GM10847 (cell line): Measurements from ENCODE around the gene CACNA2D3.

Experiments
- POLR2A ChIP-seq: IDR thresholded peaks from 2 replicates; pipeline ENCODE4 v1.6.1; 2011; ENCODE audit not compliant: insufficient read length; ENCODE audit errors: extremely low read depth

CACNA2D3 gene

DNA sequence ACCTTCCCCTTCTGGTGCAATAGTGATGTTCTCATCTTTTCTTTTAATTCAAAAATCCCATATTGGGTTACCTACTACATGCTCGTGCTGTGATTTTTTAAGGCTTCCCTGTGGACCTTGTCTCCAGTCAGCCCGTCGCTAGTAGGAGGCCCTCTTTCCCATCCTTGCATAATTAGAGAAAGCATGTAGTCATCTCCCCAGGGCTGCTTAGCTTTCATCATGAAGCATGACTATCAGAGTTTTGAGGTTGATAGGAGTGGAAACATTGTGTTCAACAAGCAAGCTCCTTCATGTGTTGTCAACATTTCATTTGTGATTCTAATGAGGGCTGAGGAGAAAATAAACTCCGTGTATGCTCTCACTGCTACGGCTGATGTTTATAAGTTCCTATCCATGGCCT is 814.2 kb downstream of the CACNA2D3 start:
- TF ChIP-seq POLR2A, result no peak

DNA sequence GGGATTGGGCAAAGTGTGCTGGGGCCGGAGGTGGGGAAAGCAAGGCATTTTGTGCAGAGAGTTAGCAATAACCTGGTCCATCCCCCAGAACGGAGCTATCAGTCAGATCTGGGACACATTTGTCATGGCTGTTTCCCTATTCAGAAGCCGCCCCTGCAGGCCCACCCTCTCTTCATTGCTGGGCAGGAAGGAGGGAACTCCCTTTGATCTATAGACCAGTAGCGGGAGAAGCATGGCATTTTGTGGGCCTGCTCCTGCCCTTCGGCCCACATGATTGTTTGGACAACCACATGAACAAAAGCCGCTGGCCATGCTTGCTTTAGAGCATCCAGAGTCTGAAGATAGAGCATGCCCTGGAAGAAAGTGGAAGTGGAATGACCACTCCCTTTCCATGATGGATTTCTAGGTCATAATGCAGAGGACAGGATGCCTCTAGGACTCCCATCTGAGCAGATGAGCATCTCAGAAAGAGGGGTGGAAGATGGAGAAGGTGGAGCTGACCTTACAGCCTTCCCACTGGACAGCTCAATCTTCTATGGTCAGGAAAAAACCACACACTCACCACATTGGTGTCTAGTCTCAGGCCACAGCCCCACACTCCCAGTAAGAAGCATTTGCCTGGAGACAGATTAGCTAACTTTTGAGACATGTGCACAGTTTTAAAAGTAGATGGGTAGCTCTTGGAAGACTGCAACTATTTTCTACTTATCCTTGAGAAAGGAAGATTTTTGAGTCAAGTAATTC is 817.4 kb downstream of the CACNA2D3 start:
- TF ChIP-seq POLR2A, result no peak

DNA sequence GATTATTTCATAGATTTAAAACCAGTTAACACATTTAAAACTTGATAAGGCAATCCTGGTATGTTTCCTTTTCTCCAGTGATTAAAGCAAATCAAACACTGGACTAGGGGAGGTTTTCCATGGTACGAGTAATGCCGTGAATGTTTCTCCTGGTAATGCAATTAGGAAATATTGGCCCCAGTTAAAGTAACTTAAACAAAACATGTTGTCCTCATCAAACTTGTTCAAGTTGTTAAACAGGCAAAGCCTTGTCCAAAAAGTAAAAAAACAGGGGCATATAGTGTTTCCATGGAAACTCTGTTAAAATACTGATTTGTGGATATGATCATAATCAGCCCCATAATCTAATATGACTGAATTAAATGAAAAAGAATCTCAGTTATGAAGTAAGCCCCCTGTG is 818.6 kb downstream of the CACNA2D3 start:
- TF ChIP-seq POLR2A, result no peak

DNA sequence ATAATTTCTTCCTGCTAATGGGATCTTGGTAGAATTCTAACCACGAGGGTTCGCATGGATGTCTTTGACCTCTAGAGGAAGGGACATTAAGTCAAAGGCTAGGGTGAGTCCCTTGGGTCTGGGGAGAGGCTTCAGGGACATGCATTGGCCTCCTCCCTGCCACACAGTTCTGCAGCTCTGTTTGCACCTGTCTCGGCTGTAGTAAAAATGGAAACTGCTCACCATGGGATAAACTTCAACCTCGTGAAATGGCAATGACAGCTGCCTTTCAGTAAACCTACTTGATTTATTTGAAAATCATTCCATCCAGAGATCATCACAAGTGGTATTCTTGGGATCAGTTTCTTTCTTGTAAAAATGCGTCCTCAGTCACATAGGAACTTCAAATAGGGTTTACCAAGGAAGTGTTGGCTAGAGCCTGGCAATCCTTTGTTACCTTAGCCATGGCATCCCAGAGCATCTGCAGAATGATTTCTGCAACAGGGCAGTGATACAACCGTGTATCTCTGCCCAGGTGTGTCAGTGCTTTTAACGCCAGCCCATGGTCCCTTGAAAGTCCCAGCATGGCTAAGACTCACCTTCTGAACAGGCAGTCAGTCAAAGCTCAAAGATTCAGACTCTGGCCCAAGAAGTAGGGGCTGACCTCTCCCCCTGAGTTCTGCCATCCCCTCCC is 819.5 kb downstream of the CACNA2D3 start:
- no peak for TF ChIP-seq POLR2A

DNA sequence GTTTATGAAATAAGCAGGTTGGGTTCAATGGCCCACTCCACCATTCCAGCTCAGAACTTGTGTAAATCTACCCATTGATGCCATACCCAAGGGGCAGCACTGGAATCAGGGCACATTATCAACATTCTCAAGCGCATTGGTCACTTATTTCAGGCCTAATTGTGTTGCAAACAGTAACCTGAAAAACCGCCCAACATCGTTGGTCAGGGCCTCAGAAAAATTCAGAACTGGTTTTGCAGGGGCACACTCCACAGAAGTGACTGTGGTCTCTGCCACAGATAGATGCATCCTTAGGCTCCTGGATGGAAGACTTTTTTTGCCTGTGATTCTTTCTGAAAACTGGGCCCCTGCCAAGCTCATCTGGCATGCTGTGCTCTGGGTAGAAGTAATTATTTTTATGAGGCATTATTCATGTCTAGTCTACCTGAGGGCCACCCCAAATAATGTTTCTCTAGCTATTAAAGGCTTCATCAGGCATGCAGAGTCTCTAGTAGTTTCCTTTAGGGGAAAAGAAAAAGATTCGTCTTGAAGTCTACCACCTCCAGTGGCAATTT is 827.2 kb downstream of the CACNA2D3 start:
- TF ChIP-seq POLR2A, result no peak

DNA sequence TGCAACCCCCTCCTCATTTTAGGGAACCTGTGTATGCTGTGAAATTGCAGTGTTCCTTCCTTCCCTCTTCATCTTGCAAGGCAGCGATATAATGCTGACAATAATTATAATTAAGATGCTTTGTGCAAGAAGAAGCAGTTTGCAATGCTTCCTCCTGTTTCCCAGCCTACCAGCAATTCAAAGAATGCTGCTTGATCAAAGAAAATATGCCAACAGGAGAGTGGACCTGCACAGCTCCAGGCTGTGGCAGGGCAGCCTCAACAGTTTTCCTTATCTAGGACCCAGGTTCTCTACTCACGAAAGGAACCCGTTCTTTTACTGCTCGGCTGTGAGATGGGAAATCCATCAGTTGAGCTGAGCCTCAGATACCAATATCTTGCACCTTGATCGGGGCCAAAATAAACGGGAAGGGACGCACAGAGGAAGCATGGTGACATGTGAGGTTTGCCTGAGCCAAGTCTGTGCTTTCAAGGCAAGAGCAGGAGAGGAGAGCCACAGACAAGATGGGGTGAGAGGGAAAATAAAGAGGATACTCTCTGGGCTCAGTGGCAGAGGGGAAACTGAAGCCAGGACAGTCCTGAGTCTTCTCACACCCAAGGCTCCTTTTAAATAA is 828.1 kb downstream of the CACNA2D3 start:
- no peak for TF ChIP-seq POLR2A

DNA sequence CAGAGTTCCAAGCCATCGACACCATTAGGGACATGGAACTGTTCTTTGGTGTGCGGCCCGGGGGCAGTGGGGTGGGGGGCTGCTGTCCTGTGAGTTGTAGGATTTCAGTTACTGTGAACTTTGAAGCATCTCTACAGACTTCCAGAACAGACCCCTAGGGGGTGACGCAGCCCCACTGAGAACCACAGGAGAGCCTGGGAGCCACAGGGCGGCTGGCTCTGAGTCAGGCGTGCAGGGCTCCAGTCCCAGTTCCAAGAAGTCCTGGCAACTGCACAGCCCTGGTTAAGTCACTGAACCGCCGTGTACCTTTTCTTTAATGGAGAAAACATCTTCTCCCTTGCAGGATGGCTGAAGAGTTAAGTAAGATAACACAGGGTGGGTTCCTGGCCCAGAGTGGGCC is 829.1 kb downstream of the CACNA2D3 start:
- TF ChIP-seq POLR2A, result no peak

DNA sequence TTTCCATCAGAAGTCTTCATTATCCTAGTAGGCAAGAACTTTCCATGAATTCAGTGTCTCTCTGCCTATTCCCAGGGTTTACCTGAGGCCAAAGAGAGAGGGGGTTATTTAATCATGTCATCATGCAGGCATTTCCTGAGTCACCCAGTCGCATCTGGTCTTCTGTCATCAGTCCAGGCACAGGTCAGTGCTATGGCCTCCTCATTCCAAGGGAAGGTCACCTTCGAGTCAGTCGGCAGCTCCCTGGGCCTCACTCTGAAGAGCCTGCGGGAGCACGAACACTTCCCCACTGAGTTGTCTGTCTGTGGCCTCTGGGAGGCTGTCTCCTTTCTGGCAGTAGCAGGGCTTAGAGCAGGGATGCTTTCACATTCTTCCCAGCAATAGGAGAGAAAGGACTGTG is 831.7 kb downstream of the CACNA2D3 start:
- TF ChIP-seq POLR2A, result no peak

DNA sequence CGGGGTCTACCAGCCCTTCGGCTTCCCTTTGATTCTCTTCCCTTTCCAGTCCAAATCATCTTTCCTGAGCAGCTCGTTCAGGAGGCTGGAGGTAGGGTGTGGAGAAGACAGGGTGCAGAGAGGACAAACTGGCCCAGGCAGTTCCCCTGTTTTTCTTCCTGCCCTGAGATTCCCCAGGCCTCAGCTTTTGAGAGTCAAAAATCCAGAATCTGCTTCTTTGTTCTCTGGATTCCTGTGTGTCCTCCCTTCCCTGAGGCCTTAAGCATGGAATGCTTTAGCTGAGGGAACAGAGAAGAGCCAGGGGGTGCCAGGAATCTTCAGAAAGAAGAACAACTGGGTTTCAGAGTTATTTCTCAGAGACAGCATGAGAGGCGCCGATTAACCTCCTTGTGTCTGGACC is 832.2 kb downstream of the CACNA2D3 start:
- TF ChIP-seq POLR2A, result no peak

DNA sequence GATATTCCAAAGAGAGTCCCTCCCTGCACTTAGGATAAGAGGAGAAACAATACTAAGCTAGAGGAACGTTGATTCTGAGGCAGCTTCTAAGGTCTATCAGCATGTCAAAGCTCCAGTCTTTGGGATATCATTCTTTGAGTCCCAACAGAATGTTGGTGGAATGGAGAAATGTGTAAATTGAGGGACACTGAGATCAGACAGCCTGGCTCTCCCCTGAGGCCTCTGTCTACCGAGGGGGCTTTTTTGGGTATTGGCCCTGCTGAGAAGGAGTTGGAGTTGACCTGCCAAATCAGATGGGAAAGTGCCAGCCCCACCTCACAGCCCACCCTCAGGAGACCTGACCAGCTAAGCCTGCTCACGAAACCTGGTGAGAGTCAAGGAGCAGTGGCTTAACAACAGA is 833.1 kb downstream of the CACNA2D3 start:
- no peak for TF ChIP-seq POLR2A

DNA sequence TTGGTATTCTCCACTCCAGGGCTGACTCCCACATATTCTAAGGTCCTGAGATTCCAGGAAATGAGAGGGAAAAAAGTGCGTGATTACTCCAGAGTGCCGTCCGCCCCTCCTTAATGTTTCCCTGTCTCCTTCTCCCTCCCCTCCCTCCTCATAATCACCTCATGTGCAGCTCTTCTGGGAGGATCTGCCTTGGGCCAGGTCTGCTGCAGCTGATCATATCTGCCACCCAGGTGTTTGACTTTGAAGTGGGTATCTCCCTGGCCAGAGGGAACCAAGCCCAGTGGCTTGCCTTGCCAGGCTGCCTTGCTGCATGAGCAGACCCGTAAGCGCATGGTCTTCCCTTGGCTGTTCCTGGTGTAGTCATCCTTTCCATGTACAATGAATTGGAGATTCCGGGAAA is 833.6 kb downstream of the CACNA2D3 start:
- no peak for TF ChIP-seq POLR2A

DNA sequence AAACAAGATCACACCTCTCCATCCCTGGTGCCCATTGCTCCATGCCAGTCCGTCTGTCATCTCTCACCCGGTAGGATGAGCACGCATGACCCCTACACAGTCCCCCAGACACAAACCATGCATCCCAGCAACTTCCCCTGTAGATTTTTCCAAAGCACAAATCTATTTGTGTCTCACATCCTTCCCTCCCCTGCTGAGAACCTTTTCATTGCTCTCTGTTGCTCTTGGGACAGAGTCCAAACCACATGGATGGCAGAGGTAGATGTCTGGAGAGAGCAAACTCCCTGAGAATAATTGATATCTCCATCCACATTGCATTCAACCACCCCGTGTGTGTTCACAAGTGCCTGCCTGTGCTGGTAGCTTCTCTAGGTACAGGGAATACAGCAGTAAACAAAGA is 835.4 kb downstream of the CACNA2D3 start:
- no peak for TF ChIP-seq POLR2A

DNA sequence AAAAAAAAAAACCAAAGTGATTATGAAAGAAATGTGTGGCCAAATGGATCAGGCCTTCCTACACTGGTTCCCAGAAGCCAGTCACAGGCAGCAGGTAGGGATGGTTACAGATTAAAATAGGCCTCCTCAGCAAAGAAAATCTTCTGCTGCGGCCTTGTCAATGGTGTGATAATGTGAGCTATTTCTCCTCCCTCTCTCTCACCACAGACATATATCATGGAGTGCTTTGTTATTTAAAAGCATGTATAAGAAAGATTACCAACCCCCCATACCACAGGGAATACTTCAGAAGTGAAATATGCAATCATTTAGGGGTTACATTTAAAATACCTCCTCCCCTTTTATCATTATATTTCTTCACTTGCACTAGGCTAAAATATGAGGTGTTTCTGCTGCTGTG is 837.7 kb downstream of the CACNA2D3 start:
- no peak for TF ChIP-seq POLR2A

DNA sequence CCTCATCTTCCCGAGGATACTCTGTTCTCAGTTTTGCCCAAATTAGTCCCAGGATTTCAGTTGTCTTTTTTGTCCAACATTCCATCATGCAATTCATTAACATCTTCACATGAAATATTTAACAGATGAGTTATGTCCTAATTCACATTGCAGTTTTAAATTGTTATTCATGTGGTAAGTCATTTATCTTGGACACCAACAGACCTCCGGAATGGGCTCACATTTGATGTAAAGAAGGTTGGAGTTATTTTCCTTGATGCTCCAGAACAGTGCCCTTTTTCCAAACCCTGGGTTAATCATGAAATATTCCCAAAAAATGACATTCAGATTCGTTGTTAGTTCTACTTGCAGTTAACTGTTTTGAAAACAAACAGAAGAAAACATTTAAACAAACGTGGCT is 838.3 kb downstream of the CACNA2D3 start:
- TF ChIP-seq POLR2A, result no peak

DNA sequence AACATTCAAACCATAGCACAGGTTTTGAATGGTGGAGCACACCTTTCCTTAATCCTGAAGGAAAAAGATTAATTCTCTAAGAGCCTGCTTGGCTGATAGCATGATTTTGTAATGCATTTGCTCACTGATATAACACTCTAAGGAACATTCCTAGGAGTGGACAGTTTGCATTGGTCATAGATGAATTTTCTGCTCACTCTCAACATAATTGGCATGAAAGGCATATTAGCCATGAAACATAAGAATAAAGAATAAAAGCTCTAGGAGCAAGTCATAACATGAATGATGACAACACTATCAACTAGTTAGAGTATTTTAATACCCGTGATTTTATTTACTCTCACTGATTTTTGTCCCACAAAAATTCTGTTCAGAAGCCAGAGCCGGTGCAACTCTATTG is 839.8 kb downstream of the CACNA2D3 start:
- TF ChIP-seq POLR2A, result no peak

DNA sequence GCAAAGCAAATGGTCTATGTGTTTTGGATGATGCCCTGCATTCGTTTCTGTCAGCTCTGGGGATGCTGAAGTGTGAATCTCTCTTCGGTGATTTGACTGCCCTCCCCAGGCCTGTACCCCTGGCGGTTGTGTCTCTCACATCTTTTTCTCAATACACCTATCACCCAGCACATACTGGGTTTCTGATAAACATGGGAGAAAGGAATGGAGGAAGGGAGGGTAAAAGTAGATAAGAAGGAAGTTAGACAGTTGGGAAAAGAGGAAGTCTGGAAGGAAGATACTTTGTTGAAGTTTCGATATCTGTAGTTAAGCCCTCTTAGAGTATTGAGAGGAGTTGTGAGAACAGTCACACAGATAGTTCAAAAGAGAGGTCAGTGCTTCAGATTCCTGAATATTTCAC is 841.3 kb downstream of the CACNA2D3 start:
- no peak for TF ChIP-seq POLR2A
